COR-L47 (cell line): Measurements from ENCODE around the gene TLR6.

Experiments
- DNase-seq: peaks from one replicate; lab custom pipeline; 2025; lab: John Stamatoyannopoulos, UW

The TLR6 gene

GRCh38 chr4:38867478-38868058 is 11.0 kb upstream of the TLR6 start, which contains the start of gene FAM114A1:
Gene FAM114A1 (plus strand): TSS chr4:38867806. CDS start chr4:38878079, 10,273 bp downstream.
- DNase-seq: peak; percentile 64

GRCh38 chr4:38866973-38867477 is 10.4 kb upstream of the TLR6 start:
- DNase-seq: no peak

GRCh38 chr4:38865445-38865844 is 8.8 kb upstream of the TLR6 start:
- no peak for DNase-seq

- DNase-seq: no peak
Measured at GRCh38 chr4:38861791-38862190, 5.2 kb upstream of the TLR6 start.

- DNase-seq: peak; percentile 34
Measured at GRCh38 chr4:38860788-38861424, 4.3 kb upstream of the TLR6 start.

- DNase-seq: no peak
Measured at GRCh38 chr4:38859501-38859900, 2.9 kb upstream of the TLR6 start.

GRCh38 chr4:38858097-38858420 is 1.4 kb upstream of the TLR6 start:
- no peak for DNase-seq

- DNase-seq: no peak
Measured at GRCh38 chr4:38857354-38858096, 908 bp upstream of the TLR6 start.

- no peak for DNase-seq
Measured at GRCh38 chr4:38856046-38856445, 571 bp downstream of the TLR6 start.

- no peak for DNase-seq
Measured at GRCh38 chr4:38855466-38855865, 1.2 kb downstream of the TLR6 start.

GRCh38 chr4:38846015-38846414 is 10.6 kb downstream of the TLR6 start:
- DNase-seq: no peak

- DNase-seq: peak; percentile 26
Measured at GRCh38 chr4:38842994-38843393, 13.6 kb downstream of the TLR6 start.

- no peak for DNase-seq
Measured at GRCh38 chr4:38837849-38838248, 18.8 kb downstream of the TLR6 start.

GRCh38 chr4:38837334-38837733 is 19.3 kb downstream of the TLR6 start:
- DNase-seq: no peak

GRCh38 chr4:38834570-38834969 is 22.0 kb downstream of the TLR6 start:
- DNase-seq: no peak

GRCh38 chr4:38832624-38833528 is 23.7 kb downstream of the TLR6 start:
- no peak for DNase-seq

- no peak for DNase-seq
Measured at GRCh38 chr4:38832206-38832605, 24.4 kb downstream of the TLR6 start.

GRCh38 chr4:38831653-38832052 is 25.0 kb downstream of the TLR6 start:
- DNase-seq: no peak

GRCh38 chr4:38829237-38829636 is 27.4 kb downstream of the TLR6 start:
- no peak for DNase-seq

GRCh38 chr4:38823766-38824165 is 32.9 kb downstream of the TLR6 start:
- no peak for DNase-seq

GRCh38 chr4:38822748-38823303 is 33.8 kb downstream of the TLR6 start:
- no peak for DNase-seq

- DNase-seq: no peak
Measured at GRCh38 chr4:38821739-38822138, 34.9 kb downstream of the TLR6 start.
